OCI-M2 (cell line): ENCODE measurements around the gene TMEM59L.
"Not testable (repeated sequence)": the region's sequence is repeated elsewhere in the genome, so short reads cannot be mapped to it uniquely, and the experiment has no call there.

Experiments used
- DNase-seq: peaks from one replicate; lab custom pipeline; 2025; ENCODE audit not compliant: unreplicated experiment; lab: John Stamatoyannopoulos, UW

TMEM59L gene

GRCh38 chr19:18594096-18594823 lies 18.4 kb upstream of the TMEM59L start:
- peak; percentile 41 for DNase-seq

DNA sequence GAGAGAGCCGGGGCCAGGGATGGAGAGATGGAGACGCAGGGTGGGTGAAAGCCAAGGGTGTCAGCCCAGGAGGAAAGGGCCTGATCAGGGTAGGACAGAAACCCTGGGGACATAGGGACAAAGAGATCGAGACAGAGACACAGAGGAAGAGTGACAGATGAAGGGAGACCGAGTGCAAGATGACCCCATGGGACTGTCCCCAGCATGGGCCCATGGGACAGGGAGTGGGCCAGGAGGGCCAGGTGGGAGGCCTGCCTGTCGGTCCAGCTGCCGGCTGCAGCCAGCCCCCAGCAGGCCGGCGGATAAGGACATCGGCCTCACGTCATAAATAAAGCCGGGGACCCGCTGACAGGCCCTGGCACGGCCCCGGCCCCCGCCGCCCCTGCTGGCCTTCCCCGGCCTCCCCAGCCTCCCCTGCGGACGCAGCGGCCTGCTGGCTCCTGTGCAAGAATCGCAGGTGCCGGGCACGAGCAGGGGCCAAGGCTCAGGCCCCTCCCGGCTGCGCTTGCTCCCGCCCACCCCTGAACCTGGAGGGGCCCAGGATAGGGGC lies 17.8 kb upstream of the TMEM59L start:
- no peak for DNase-seq

- DNase-seq, result no peak
These were observed 17.2 kb upstream of the TMEM59L start for GRCh38 chr19:18595475-18595874.

DNA sequence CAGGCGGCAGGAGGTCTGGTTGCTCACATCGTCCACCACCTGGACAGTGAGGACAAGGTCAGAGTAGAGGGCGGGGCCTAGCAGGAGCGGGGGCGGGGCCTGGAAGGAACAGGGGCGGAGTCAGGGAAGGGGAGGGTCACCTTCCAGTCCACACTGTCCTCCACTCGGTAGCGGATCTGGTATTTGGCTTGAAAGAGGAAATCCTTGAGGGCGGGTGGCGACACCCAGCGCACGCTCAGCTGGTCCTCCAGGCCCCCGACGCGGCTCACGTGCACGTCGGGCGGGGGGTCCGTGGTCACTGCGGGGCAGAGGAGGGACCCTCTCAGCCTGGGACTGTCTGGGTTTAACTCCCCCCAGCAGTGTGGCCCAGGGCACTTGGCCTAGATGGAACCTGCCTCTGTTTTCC lies 15.9 kb upstream of the TMEM59L start:
- no peak for DNase-seq

DNA sequence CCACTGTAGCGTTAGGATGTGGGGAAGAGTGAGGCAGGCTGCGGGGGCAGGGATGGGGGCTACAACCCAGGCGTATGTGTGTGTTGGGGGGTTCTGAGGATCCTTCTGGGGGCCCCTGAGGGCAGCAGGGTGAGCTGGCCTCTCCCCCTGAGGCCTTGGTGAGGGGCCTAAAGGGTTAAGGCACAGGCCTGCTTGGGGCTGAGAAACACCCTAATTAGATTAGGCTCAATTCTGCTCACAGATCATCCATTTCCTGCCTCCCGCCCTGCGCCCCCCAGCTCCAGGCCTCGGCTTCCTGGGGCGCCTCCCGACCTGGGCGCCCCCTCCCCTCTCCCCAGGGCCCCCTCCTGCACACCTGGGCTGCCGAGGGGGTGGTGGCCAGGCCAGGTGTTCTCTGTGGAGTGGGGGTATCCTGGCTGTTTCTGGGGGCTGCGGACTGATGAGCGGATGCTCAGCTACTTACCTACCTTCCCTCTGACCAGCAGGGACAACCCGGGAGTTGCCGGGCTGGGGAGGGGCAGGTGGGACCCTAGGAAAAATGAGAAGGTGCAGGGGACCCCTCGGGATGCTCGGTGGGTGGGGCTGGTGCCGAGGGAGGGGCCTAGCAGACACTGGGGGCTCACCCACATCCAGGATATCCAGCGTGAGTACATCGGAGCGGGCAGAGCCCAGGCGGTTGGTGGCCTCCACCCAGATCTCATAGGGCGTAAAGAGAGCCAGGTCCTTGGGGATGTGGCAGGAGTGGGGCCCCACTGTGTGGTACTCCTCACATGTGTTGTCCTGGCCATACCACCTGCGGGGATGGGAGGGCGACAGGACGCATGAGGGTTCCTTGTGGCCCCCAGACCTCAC lies 14.6 kb upstream of the TMEM59L start:
- no peak for DNase-seq

DNA sequence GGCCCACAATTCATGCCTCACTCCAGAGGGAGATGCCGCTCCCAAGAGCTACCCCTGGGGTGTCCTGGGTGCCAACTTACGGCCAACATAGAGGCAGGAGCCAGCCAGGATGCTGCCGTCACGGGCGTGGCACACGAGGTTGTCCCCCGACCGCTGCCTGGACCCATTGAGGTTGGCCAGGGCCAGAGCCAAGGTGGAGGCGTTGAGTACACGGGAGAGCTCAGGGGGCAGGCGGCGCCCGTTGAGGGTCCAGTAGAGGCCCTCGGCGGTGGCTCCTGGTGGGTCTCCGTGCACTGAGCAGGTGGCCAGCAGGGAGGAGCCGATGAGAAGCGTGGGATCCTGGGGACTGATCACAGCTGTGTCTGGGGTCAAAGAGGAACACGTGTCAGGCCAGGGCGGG lies 13.2 kb upstream of the TMEM59L start:
- DNase-seq, result no peak

DNA sequence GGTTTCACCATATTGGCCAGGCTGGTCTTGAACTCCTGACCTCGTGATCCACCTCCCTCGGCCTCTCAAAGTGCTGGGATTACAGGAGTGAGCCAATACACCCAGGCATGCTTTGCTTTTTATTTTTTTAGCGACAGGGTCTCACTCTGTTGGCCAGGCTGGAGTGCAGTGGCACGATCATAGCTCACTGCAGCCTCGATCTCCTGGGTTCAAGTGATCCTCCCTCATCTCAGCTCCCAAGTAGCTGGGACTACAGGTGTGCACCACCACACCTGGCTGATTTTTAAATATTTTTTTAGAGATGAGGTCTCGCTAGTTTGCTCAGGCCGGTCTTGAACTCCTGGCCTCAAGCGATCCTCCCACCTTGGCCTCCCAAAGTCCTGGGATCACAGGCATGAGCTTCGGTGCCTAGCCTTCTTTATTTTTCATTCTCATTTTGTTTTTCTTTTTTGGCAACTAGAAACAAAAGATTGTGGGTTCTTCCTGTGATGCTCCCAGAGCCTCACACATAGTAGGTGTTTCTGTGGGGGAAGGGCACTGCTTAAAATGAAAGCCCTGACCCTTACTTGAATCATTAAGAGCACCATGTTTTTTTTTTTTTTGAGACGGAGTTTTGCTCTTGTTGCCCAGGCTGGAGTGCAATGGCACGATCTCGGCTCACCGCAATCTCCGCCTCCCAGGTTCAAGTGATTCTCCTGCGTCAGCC lies 11.8 kb upstream of the TMEM59L start:
- DNase-seq, result not testable (repeated sequence)

DNA sequence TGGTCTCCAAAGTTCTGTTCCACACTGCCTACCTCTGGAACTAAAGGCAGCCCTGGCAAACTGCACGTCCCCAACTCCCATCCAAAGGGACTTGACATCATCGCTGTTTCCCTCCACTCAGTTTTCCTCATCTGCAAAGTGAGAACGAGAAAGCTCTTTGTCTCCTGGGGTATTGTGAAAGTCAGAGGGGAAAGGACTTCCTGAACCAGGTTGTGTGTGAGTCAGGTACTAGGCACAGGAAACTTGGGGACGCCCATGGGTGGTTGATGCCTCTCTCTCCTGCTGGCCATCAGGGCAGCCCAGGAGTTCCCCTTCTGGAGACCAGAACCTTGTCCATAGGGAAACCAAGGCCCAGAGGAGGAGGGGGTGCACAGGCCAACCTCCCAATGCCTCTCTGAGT lies 10.8 kb upstream of the TMEM59L start:
- DNase-seq, result no peak

DNA sequence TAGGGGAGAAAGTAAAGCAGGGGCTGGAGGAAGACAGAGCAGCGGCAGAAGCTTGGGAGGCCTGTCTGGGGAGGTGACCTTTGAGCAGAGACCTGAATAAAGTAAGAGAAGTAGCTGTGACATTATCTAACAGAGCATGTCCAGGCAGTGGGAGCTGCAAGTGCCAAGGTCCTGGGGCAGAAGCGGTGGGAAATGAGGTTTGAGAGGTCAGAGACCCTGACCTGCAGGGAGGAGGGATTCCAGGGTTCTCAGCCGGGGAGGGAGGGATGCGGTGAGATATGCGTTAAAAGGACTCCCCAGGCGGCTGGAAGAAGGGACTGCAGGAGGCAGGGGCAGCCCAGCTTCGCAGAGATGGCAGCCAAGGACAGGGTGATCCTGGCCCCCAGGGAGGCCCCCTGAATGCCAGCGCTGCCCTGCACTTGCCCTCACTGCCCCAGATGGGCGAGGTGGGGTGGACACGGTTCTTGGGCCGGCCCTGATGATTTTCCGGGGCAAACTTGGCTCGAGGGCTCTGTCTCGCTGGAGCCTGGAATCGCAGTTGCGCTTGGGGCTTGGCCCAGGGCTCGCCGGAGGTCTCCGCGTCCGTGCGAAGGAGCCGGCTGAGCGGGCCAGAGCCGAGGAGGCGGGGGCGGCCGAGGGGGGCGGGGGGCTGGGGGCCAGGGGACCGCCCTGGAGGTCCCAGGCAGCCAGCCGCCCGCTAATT lies 9.3 kb upstream of the TMEM59L start:
- DNase-seq, result no peak

- no peak for DNase-seq
These were observed 8.5 kb upstream of the TMEM59L start for GRCh38 chr19:18603958-18604819.

- DNase-seq, result no peak
These were observed 7.9 kb upstream of the TMEM59L start for GRCh38 chr19:18604820-18605159.

DNA sequence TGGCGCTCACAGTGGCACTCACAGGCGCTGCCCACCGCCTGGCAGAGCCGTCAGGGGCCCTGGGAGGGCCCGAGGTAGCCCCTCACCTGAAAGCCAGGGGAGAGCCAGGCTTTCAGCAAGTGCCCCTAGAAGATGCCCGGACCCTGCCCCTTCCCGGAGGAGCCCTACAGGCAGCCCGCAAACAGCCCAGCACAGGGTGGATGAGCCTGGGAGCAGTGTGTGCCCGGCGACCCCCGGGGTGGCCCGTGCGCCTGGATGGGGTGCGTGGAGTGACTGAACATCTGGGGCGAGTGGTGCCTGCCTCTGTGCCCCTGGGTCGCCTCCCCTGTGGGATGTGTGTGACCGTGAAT lies 7.5 kb upstream of the TMEM59L start:
- DNase-seq, result no peak

DNA sequence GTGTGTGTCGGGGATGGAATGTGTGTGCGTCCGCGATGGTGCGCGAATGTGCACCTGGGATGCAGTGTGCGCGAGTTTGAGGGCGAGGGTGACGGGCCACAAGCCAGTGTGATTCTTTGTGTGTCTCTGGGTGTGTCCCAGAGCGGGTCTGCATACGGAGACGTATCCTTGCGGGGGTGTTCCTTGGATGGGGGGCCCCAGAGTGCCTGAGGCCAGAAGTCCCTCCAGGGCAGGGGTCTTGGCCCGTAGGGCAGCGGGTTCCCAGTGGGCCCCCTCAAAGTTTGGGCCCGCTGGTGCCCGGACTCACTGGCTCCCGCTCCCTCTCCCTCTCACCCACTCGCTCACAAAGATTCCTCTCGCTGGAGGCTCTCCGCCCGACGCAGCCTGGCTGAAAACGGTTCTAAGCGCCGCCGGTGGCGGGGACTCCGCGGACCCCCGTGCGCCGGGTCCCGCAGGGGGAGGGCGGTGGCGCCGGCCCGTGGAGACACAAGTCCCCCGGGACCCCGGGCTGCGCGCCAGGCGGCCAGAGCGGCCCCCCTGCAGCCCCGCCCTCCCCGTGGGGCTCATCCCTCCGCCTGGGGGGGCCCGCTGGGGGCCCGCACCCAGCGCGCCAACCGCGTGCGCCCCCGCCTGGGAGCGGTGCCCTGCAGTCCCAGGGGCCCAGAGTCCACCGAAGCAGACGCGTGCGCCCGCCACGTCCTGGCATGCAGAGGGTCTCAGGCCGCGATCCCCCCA lies 7.0 kb upstream of the TMEM59L start:
- no peak for DNase-seq

DNA sequence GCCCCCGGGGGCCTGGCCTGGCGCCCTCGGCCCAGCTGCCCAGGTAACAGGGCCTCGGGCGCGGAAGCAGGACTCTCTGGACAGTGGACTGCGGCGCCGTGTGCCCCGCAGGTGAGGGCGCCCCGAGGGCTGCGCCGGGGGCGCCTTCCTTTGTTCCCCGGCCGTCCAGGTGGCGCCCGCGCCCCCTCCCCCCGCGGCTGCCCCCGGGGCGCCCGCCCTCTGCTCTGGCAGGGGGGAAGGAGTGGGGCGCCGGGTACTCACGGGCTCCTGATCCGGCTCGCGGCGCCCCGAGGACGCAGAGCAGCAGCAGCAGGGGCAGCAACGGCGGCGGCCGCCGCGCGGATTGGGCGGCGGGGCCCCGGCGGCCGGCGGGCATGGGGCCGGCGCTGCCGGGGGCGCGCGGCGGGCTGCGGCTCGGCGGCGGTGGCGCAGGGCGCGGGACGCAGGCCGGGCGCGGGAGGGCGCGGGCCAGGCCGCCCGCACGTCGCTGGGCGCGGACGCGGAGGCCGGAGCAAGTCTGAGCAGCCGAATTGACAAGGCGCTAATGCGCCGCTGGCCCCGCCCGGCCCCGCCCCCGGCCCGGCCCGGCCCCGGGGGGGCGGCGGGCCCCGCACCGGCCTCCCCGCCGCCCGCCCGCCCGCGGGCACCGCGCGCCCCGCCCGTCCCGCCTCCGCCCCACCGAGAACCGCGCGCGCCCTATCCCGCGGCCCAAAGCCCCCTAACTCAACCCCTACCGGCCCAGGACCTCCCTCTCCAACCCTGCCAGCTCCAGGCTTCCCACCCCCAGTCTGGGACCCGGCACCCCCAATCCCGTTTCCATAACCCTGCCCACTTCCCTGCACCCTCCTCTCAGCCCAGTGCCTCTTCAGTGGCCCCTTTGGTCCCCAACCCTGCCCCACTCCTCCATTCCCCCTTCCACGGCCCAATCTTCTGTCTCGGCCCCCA lies 6.1 kb upstream of the TMEM59L start, which contains the start of gene CRLF1:
Gene CRLF1 (minus strand): TSS at position 519 of the 945 bp plus-strand sequence. CDS start 143 bp downstream, at position 376.
- no peak for DNase-seq

DNA sequence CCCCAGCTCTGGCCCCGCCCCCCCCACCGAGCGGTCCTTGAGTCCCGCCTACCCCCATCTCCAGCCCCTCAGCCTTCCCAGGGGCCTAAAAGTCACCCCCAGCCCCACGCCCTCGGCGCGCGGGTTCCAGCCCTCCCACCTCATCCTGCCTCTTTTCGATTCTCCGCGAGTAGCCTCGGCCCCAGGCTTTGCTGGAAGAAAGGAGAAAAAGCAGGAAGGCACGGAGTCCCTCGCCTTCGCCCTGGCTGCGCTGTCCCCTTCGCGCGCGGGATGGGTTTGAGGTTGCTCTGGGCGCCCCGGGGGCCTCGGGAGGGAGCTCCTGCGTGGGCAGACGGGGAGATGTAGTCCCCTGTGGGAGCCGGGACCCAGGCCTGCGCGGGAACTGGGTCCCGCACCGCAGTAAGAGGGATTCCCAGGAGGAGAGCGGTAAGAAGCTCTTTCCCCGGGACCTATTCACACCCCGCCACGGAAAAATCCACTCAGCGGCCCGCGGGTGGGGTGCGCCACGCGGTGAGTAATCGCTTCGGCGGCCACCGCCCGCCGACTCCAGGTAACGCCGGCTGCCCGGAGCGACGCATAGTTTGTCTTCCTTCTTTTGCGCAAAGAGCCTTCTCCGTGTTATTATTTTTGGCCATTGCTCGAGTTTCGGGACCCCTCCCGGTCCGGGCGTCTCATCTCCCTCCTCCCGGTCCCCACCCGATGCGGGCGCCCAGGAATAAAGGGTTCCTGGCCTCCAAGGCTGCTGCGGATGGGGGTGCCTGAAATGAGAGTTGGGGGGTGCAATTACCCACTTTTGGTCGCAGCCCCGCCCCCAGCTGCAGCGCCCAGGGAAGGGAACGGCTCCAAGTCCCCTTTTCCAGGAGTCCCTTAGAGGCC lies 5.2 kb upstream of the TMEM59L start:
- DNase-seq, result no peak

DNA sequence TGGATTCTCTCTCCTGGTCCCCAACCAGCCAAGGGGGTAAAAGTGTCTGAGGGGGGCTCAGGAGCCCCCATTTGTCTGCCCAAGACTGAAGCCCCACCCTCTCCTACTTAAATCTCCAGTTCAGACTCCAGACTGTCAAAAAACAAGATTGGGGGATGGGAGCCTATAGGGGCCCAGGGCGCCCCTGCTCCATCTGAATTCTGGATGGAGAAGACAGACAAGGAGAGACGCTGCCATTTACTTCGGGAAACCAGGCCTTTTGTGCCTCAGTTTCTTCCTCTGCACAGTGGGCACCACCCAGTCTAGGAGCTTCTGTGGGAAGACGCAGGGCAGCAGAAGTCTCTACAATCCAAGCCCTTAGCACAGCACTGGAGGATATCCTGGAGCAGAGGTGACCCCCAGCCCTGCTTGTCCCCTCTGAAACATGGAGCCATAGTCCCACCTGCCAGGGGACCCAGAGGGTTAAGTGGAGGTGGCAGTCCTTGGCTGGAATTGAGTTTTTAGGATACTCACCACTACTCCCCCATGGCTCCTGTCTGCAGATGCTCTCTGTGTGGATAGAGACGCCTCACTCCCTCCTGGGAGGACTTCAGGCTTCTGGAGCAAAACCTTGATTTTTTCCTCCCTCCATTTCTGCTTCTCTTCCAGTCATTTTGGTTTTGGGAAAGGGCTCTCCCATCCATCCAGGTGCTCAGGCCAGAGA lies 4.4 kb upstream of the TMEM59L start:
- no peak for DNase-seq
